ENCODE data around the gene GPC6.
"Not testable (repeated sequence)": the region's sequence is repeated elsewhere in the genome, so short reads cannot be mapped to it uniquely, and the experiment has no call there.

Gene GPC6

DNA sequence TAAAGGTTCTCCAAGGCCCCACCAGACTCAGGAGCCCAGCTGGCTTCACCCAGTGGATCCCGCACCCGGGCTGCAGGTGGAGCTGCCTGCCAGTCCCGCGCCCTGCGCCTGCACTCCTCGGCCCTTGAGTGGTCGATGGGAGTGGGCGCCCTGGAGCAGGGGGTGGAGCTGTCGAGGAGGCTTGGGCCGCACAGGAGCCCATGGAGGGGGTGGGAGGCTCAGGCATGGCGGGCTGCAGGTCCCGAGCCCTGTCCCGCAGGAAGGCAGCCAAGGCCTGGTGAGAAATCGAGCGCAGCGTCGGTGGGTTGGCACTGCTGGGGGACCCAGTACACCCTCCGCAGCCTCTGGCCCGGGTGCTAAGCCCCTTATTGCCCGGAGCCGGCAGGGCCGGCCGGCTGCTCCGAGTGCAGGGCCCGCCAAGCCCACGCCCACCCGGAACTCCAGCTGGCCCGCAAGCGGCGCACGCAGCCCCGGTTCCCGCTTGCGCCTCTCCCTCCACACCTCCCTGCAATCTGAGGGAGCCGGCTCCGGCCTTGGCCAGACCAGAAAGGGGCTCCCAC lies 228.1 kb downstream of the GPC6 start:
- not testable (repeated sequence) for H3K36me3 ChIP-seq (ENCODE audit: control insufficient read depth in 1 of 2, insufficient read depth in 2 of 2, low read length in 2 of 2); H3K27me3 ChIP-seq (ENCODE audit: control insufficient read depth in 1 of 2, insufficient read depth in 2 of 2, low read length in 2 of 2); H3K9ac ChIP-seq (ENCODE audit: low read depth in 1 of 2, low read length in 2 of 2); H3K9me3 ChIP-seq (ENCODE audit: control insufficient read depth in 1 of 2, low read length in 2 of 2); H3K4me3 ChIP-seq (ENCODE audit: low read depth in 1 of 2, low read length in 2 of 2); H3K4me1 ChIP-seq (ENCODE audit: control insufficient read depth in 1 of 2, insufficient read depth in 2 of 2, low read length in 2 of 2); H3K27ac ChIP-seq (ENCODE audit: low read depth, low read length)

DNA sequence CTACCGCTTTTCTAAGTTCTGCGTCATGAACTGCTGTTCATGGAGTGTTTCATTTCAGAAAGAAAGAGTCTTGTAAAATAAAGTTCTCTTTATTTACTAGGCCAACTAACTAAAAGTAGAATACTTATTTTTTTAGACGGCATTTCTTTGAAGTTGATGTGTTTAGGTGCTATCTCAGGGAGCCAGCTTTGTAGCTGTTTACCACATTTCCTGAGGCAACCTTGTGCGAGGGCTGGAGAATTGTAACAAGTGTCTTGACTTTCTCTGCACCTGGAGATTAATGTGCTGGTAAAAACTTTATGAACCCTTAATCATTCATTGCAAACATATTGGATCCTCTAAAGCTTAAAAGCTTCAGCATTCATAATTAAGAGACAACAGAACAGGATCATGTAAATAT lies 229.3 kb downstream of the GPC6 start:
- Histone ChIP-seq H3K4me1 (ENCODE audit: control insufficient read depth in 1 of 2, insufficient read depth in 2 of 2, low read length in 2 of 2) (no peaks in the 10 kb centered on the region), H3K27ac (ENCODE audit: low read depth, low read length) (no peak overlapping the region), H3K9ac (ENCODE audit: low read depth in 1 of 2, low read length in 2 of 2) (no peak overlapping the region), H3K9me3 (ENCODE audit: control insufficient read depth in 1 of 2, low read length in 2 of 2) (peaks cover 0 to 10% of the 10 kb centered on the region in 2 donors), H3K27me3 (ENCODE audit: control insufficient read depth in 1 of 2, insufficient read depth in 2 of 2, low read length in 2 of 2) (no peaks in the 10 kb centered on the region), H3K36me3 (ENCODE audit: control insufficient read depth in 1 of 2, insufficient read depth in 2 of 2, low read length in 2 of 2) (no peaks in the 10 kb centered on the region), H3K4me3 (ENCODE audit: low read depth in 1 of 2, low read length in 2 of 2) (no peak overlapping the region)

DNA sequence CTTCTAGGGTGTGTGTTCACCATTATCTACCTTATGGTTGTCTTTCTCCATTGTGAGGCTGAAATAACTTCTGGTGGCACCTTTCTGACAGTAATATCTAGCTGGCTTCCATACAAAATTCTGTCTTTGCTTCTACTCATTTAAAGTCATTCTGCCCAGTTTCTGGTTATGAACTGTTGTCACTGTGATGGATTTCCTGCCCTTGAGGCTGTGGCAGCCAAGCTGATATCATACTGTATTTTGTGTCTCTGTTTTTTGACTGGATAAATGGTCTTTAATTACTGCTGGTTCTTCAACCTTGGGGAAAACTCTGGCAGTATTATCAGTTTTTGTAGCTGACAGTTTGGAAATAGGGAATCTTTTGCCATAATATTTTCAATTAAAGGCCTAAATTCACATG lies 233.4 kb downstream of the GPC6 start:
- H3K9me3 ChIP-seq (ENCODE audit: control insufficient read depth in 1 of 2, low read length in 2 of 2), result peaks cover 0 to 10% of the 10 kb centered on the region in 2 donors
- no peaks in the 10 kb centered on the region for H3K36me3 ChIP-seq (ENCODE audit: control insufficient read depth in 1 of 2, insufficient read depth in 2 of 2, low read length in 2 of 2)
- H3K4me3 ChIP-seq (ENCODE audit: low read depth in 1 of 2, low read length in 2 of 2), result no peak overlapping the region
- no peak overlapping the region for H3K27ac ChIP-seq (ENCODE audit: low read depth, low read length)
- H3K4me1 ChIP-seq (ENCODE audit: control insufficient read depth in 1 of 2, insufficient read depth in 2 of 2, low read length in 2 of 2), result no peaks in the 10 kb centered on the region
- no peak overlapping the region for H3K9ac ChIP-seq (ENCODE audit: low read depth in 1 of 2, low read length in 2 of 2)
- H3K27me3 ChIP-seq (ENCODE audit: control insufficient read depth in 1 of 2, insufficient read depth in 2 of 2, low read length in 2 of 2), result no peaks in the 10 kb centered on the region

DNA sequence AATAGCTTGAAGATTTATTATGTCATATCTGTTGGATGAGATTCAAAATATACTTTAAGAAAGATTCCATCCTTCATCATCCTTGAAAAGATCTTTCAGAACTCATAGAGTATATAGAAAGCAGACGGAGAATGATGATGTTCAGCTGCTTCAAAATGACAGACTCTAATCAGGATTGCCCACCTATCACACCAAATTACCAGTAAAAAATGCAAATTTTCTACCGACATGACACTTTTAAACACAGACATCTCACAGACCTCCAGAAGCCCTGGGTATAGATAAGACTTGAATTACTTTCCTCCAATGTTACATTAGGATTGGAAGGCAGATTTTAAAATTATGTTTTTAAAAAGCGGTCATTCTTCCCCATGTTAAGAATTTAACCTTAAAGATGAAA lies 235.5 kb downstream of the GPC6 start:
- no peaks in the 10 kb centered on the region for H3K4me1 ChIP-seq (ENCODE audit: control insufficient read depth in 1 of 2, insufficient read depth in 2 of 2, low read length in 2 of 2)
- H3K27me3 ChIP-seq (ENCODE audit: control insufficient read depth in 1 of 2, insufficient read depth in 2 of 2, low read length in 2 of 2), result no peaks in the 10 kb centered on the region
- H3K9ac ChIP-seq (ENCODE audit: low read depth in 1 of 2, low read length in 2 of 2), result no peak overlapping the region
- H3K4me3 ChIP-seq (ENCODE audit: low read depth in 1 of 2, low read length in 2 of 2), result no peak overlapping the region
- H3K9me3 ChIP-seq (ENCODE audit: control insufficient read depth in 1 of 2, low read length in 2 of 2), result peaks cover 0 to 9% of the 10 kb centered on the region in 2 donors
- H3K36me3 ChIP-seq (ENCODE audit: control insufficient read depth in 1 of 2, insufficient read depth in 2 of 2, low read length in 2 of 2), result no peaks in the 10 kb centered on the region
- no peak overlapping the region for H3K27ac ChIP-seq (ENCODE audit: low read depth, low read length)

DNA sequence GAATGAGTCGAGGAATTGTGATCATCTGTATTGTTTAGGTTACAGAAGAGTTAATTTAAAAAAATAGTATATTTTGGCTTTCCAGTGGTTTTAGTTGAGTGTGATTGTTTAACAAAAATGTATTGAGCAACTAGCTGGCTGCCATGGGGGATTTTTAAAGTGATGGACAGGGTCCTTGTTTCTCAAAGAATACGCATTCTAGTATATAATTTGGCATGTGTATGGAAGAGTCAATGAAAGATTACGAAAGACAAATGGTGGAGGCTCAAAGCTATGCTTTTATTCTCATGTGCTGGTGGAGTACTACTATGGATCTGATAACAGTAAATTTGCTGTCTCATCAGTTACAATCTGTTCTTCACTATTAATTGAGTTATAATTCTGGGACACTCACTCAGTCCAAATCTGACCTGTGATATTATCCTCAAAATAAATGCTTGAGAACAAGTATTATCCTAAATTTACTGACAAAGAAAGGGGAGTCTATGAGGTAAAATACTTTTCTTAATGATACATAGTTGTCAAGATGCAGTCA lies 240.0 kb downstream of the GPC6 start:
- Histone ChIP-seq H3K27me3 (ENCODE audit: control insufficient read depth in 1 of 2, insufficient read depth in 2 of 2, low read length in 2 of 2) (no peaks in the 10 kb centered on the region), H3K4me1 (ENCODE audit: control insufficient read depth in 1 of 2, insufficient read depth in 2 of 2, low read length in 2 of 2) (no peaks in the 10 kb centered on the region), H3K36me3 (ENCODE audit: control insufficient read depth in 1 of 2, insufficient read depth in 2 of 2, low read length in 2 of 2) (no peaks in the 10 kb centered on the region), H3K27ac (ENCODE audit: low read depth, low read length) (no peak overlapping the region), H3K4me3 (ENCODE audit: low read depth in 1 of 2, low read length in 2 of 2) (no peak overlapping the region), H3K9me3 (ENCODE audit: control insufficient read depth in 1 of 2, low read length in 2 of 2) (peaks cover 0 to 3% of the 10 kb centered on the region in 2 donors), H3K9ac (ENCODE audit: low read depth in 1 of 2, low read length in 2 of 2) (no peak overlapping the region)

DNA sequence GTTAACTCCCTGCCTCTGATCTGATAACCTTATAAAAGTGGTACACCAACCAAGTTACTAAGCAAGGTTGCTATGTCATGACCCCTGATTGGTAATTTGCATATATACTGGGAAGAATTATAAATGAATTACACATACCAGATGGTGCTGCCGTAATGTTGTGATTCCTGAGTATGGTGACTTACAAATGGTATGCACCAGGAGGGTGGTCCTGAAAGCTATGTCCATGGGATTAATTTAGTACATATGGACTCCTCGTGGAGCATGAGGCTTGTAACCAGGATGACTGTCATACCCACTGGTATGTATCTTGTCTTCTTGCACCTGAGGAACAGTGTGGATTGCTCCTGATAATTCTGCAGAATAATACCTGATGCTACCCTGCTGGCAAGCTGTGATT lies 240.6 kb downstream of the GPC6 start:
- Histone ChIP-seq H3K27ac (ENCODE audit: low read depth, low read length) (no peak overlapping the region), H3K27me3 (ENCODE audit: control insufficient read depth in 1 of 2, insufficient read depth in 2 of 2, low read length in 2 of 2) (no peaks in the 10 kb centered on the region), H3K9me3 (ENCODE audit: control insufficient read depth in 1 of 2, low read length in 2 of 2) (peaks cover 0 to 5% of the 10 kb centered on the region in 2 donors), H3K4me1 (ENCODE audit: control insufficient read depth in 1 of 2, insufficient read depth in 2 of 2, low read length in 2 of 2) (no peaks in the 10 kb centered on the region), H3K4me3 (ENCODE audit: low read depth in 1 of 2, low read length in 2 of 2) (no peak overlapping the region), H3K36me3 (ENCODE audit: control insufficient read depth in 1 of 2, insufficient read depth in 2 of 2, low read length in 2 of 2) (no peaks in the 10 kb centered on the region), H3K9ac (ENCODE audit: low read depth in 1 of 2, low read length in 2 of 2) (no peak overlapping the region)

DNA sequence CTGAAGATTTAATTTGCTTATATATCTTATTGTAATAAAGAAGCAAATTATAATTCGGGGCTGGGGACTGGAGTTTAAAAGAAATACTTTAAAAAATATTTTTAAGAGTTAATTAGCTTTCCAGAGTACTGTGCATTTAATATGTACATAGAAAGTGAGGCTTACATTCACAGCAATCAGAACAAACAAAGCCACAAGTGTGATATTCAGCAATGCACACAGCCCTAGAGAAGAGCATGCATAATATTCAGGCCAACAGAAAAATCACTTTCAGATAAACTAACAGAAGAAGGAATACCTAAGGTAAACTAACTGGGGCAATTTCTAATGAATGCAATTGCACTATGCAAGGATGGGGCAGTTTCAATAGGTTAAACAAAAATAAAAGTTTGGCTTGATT lies 241.8 kb downstream of the GPC6 start:
- H3K4me3 ChIP-seq (ENCODE audit: low read depth in 1 of 2, low read length in 2 of 2), result no peak overlapping the region
- H3K9me3 ChIP-seq (ENCODE audit: control insufficient read depth in 1 of 2, low read length in 2 of 2), result peaks cover 0 to 14% of the 10 kb centered on the region in 2 donors
- no peaks in the 10 kb centered on the region for H3K4me1 ChIP-seq (ENCODE audit: control insufficient read depth in 1 of 2, insufficient read depth in 2 of 2, low read length in 2 of 2)
- H3K27me3 ChIP-seq (ENCODE audit: control insufficient read depth in 1 of 2, insufficient read depth in 2 of 2, low read length in 2 of 2), result no peaks in the 10 kb centered on the region
- H3K27ac ChIP-seq (ENCODE audit: low read depth, low read length), result no peak overlapping the region
- H3K9ac ChIP-seq (ENCODE audit: low read depth in 1 of 2, low read length in 2 of 2), result no peak overlapping the region
- no peaks in the 10 kb centered on the region for H3K36me3 ChIP-seq (ENCODE audit: control insufficient read depth in 1 of 2, insufficient read depth in 2 of 2, low read length in 2 of 2)

DNA sequence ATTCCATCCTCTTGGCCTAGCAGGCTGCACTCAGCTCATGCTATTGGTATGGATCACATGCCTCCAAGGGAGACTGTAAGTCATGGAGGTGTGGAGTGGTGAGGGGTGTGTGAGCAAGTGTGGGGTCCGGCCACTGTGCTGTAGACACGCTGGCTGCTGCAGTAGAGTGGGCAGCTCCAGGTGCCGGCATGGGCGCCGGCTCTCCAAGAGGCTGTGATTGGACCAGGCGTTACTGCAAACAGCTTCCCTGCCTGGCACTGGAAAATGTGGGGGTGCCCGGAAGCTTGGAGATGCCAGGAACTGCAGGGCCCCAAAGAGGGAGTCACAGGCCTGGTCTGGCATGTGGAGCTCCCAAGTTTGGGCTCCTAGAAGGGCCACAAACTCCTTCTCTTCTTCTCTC lies 245.7 kb downstream of the GPC6 start:
- Histone ChIP-seq H3K27ac (ENCODE audit: low read depth, low read length) (no peak overlapping the region), H3K27me3 (ENCODE audit: control insufficient read depth in 1 of 2, insufficient read depth in 2 of 2, low read length in 2 of 2) (no peaks in the 10 kb centered on the region), H3K4me1 (ENCODE audit: control insufficient read depth in 1 of 2, insufficient read depth in 2 of 2, low read length in 2 of 2) (no peaks in the 10 kb centered on the region), H3K36me3 (ENCODE audit: control insufficient read depth in 1 of 2, insufficient read depth in 2 of 2, low read length in 2 of 2) (no peaks in the 10 kb centered on the region), H3K9me3 (ENCODE audit: control insufficient read depth in 1 of 2, low read length in 2 of 2) (peaks cover 0 to 14% of the 10 kb centered on the region in 2 donors), H3K9ac (ENCODE audit: low read depth in 1 of 2, low read length in 2 of 2) (no peak overlapping the region), H3K4me3 (ENCODE audit: low read depth in 1 of 2, low read length in 2 of 2) (no peak overlapping the region)

DNA sequence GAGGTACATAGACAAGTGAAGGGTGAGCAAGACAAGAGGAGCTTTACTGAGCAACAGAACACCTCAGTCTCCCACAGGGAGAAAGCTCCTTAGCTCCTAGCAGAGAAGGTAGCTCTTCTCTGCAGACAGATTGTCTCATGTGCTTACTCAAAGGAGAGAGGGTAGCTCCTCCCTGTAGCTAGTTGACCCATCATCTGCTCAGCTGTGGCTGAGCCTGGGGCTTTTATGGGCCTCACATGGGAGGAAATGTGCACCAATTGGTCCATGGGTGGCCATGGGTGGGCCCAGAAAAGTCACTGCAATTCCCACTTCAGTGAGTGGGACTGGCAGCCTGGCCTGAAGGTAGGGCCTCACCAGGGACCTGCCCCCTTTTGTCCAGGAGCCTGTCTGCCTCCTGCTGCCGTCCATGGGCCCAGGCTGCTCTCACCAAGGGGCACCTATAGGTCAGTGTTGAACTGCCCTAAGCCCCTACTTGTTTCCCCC lies 246.2 kb downstream of the GPC6 start:
- Histone ChIP-seq H3K27me3 (ENCODE audit: control insufficient read depth in 1 of 2, insufficient read depth in 2 of 2, low read length in 2 of 2) (no peaks in the 10 kb centered on the region), H3K9ac (ENCODE audit: low read depth in 1 of 2, low read length in 2 of 2) (no peak overlapping the region), H3K36me3 (ENCODE audit: control insufficient read depth in 1 of 2, insufficient read depth in 2 of 2, low read length in 2 of 2) (no peaks in the 10 kb centered on the region), H3K9me3 (ENCODE audit: control insufficient read depth in 1 of 2, low read length in 2 of 2) (peaks cover 0 to 14% of the 10 kb centered on the region in 2 donors), H3K27ac (ENCODE audit: low read depth, low read length) (no peak overlapping the region), H3K4me3 (ENCODE audit: low read depth in 1 of 2, low read length in 2 of 2) (no peak overlapping the region), H3K4me1 (ENCODE audit: control insufficient read depth in 1 of 2, insufficient read depth in 2 of 2, low read length in 2 of 2) (no peaks in the 10 kb centered on the region)

DNA sequence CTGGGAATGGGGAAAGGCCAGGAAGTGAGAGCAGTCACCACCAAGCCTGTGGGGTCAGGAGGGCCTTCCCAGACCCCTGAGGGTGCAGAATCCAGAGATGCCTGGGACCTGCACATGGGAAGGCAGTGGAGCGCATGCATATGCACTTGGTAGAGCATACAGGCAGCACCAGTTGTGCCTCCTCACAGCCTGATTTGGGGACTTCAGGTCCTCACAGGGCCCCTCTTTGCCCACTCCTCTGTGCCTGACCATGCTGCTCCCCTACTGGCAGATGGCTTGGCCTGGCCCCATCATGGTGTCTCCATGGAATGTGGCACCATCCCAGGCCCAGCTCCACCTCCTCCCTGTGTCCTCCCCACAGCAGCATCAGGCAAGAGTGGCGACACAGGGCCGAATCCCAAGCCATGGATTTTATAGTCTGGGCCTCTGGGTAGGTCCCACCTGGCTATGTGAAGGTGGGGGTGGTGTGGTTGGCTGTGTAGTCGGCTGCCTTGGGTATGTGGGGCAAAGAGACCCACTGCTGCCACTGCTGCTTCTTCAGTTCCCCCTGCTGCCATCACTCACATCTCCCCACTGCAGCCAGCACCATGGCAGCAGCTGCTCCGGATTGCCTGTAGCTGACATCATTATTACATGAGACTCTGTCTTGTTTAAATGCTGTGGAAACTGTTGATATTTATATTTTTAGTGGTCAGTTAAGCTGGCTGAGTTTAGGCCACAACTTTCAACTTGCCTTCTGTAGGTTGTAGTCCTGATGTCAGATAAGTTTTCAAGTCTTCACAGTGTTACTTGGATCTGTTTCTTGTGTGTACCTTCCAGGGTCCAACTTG lies 247.0 kb downstream of the GPC6 start:
- H3K4me3 ChIP-seq (ENCODE audit: low read depth in 1 of 2, low read length in 2 of 2), result no peak overlapping the region
- H3K27me3 ChIP-seq (ENCODE audit: control insufficient read depth in 1 of 2, insufficient read depth in 2 of 2, low read length in 2 of 2), result no peaks in the 10 kb centered on the region
- no peaks in the 10 kb centered on the region for H3K4me1 ChIP-seq (ENCODE audit: control insufficient read depth in 1 of 2, insufficient read depth in 2 of 2, low read length in 2 of 2)
- H3K9me3 ChIP-seq (ENCODE audit: control insufficient read depth in 1 of 2, low read length in 2 of 2), result peaks cover 0 to 14% of the 10 kb centered on the region in 2 donors
- H3K36me3 ChIP-seq (ENCODE audit: control insufficient read depth in 1 of 2, insufficient read depth in 2 of 2, low read length in 2 of 2), result no peaks in the 10 kb centered on the region
- H3K27ac ChIP-seq (ENCODE audit: low read depth, low read length), result no peak overlapping the region
- H3K9ac ChIP-seq (ENCODE audit: low read depth in 1 of 2, low read length in 2 of 2), result no peak overlapping the region

Data from duodenal mucosa (tissue), 2 donors.